Smooth muscle cell (in vitro differentiated cells): ENCODE data around the gene ARMC6. TPM values are rescaled to one million over a fixed set of nuclear protein-coding genes. Genes with fewer than 3 reads are reported as not detected.

Experiments used
- DNase-seq: peaks from one replicate; lab custom pipeline; 2025; ENCODE audit not compliant: unreplicated experiment; lab: John Stamatoyannopoulos, UW
- H2AFZ ChIP-seq: fragments of 200-600 bp; sonication (generic); 2 replicates; pipeline ENCODE4 v1.6.0; 2016; ENCODE audit warnings: antibody characterized with exemption, low read depth, mild to moderate bottlenecking
- H3F3A ChIP-seq: fragments of 200-600 bp; sonication (generic); 2 replicates; pipeline ENCODE4 v1.6.0; 2017; ENCODE audit warnings: antibody characterized with exemption, low read depth
- H3K27ac ChIP-seq: fragments of 200-600 bp; sonication (generic); 2 replicates; pipeline ENCODE4 v1.5.1; 2016; ENCODE audit warnings: low read depth, mild to moderate bottlenecking
- H3K27me3 ChIP-seq: fragments of 200-600 bp; sonication (generic); 2 replicates; pipeline ENCODE4 v1.6.1; 2016; ENCODE audit warnings: low read depth, mild to moderate bottlenecking
- H3K36me3 ChIP-seq: fragments of 200-600 bp; sonication (generic); 2 replicates; pipeline ENCODE4 v1.5.1; 2016; ENCODE audit warnings: low read depth
- H3K4me1 ChIP-seq: fragments of 200-600 bp; sonication (generic); 2 replicates; pipeline ENCODE4 v1.5.1; 2016; ENCODE audit warnings: low read depth
- H3K4me2 ChIP-seq: fragments of 200-600 bp; sonication (generic); 2 replicates; pipeline ENCODE4 v1.6.0; 2016; ENCODE audit warnings: mild to moderate bottlenecking
- H3K4me3 ChIP-seq: fragments of 200-600 bp; sonication (generic); 2 replicates; pipeline ENCODE4 v1.5.1; 2016; ENCODE audit warnings: mild to moderate bottlenecking
- H3K79me2 ChIP-seq: fragments of 200-600 bp; sonication (generic); 2 replicates; pipeline ENCODE4 v1.6.0; 2016; ENCODE audit warnings: low read depth, mild to moderate bottlenecking
- H3K9ac ChIP-seq: fragments of 200-600 bp; sonication (generic); 2 replicates; pipeline ENCODE4 v1.6.0; 2016; ENCODE audit warnings: low read depth
- H3K9me3 ChIP-seq: fragments of 200-600 bp; sonication (generic); replicated peaks from 2 replicates; pipeline ENCODE4 v1.5.1; 2016; ENCODE audit warnings: low read depth
- H4K20me1 ChIP-seq: fragments of 200-600 bp; sonication (generic); 2 replicates; pipeline ENCODE4 v1.6.0; 2016; ENCODE audit warnings: low read depth
- CTCF ChIP-seq: fragments of 200-600 bp; sonication (generic); IDR thresholded peaks from 2 replicates; pipeline ENCODE4 v1.5.1; 2017; ENCODE audit warnings: borderline replicate concordance, mild to moderate bottlenecking, antibody characterized with exemption; ENCODE audit not compliant: insufficient read depth, poor library complexity, severe bottlenecking
- WGBS: methylation state at CpG from one replicate; pipeline ENCODE4 v1.1.7; 2016; ENCODE audit warnings: low lambda C conversion rate; 5-methylcytosine and 5-hydroxymethylcytosine counted together
- polyA plus RNA-seq: library from polyadenylated mRNA; unstranded; fragments of >200 nt; fragmentation: Nextera tagmentation; extraction: Ambion mirVana; gene quantifications from 2 replicates; pipeline ENCODE4 v1.2.1, GENCODE V29; 2016
- total RNA-seq: library from RNA; depleted of rRNA; stranded (reverse); fragments of >200 nt; gene quantifications from 2 replicates; pipeline ENCODE4 v1.2.3, GENCODE V29; 2014

The ARMC6 gene
- total and polyA plus RNA-seq, 2 experiments from 2014 or later = 17.8 to 27.1 TPM

GRCh38 chr19:18996351-18996750 is 37.1 kb upstream of the ARMC6 start:
- H2AFZ ChIP-seq = no peak overlapping the region
- H3K9ac ChIP-seq = no peak overlapping the region
- no peaks in the 10 kb centered on the region for H3K79me2 ChIP-seq
- 96% methylated on average over 10 of the region's 10 CpGs for WGBS
- H3K9me3 ChIP-seq = no peaks in the 10 kb centered on the region
- H4K20me1 ChIP-seq = peaks cover 13% of the 10 kb centered on the region
- no peaks in the 10 kb centered on the region for H3K27me3 ChIP-seq
- peaks cover 6% of the 10 kb centered on the region for H3K36me3 ChIP-seq
- no peak overlapping the region for H3K4me3 ChIP-seq
- peaks cover 3% of the 10 kb centered on the region for H3K4me1 ChIP-seq
- no peak for TF ChIP-seq CTCF
- H3K4me2 ChIP-seq = no peak overlapping the region
- no peak overlapping the region for H3K27ac ChIP-seq
- no peaks in the 10 kb centered on the region for H3F3A ChIP-seq
- no peak for DNase-seq

- 89% methylated on average over 6 of the region's 6 CpGs for WGBS
- no peaks in the 10 kb centered on the region for H3K9me3 ChIP-seq
- H2AFZ ChIP-seq = no peak overlapping the region
- H3K36me3 ChIP-seq = peaks cover 9% of the 10 kb centered on the region
- no peak overlapping the region for H3K4me2 ChIP-seq
- no peaks in the 10 kb centered on the region for H3K27me3 ChIP-seq
- peaks cover 3% of the 10 kb centered on the region for H3K4me1 ChIP-seq
- no peak overlapping the region for H3K9ac ChIP-seq
- no peak for DNase-seq
- no peaks in the 10 kb centered on the region for H3K79me2 ChIP-seq
- H3K4me3 ChIP-seq = no peak overlapping the region
- no peaks in the 10 kb centered on the region for H3F3A ChIP-seq
- peaks cover 19% of the 10 kb centered on the region for H4K20me1 ChIP-seq
- no peak overlapping the region for H3K27ac ChIP-seq
- no peak for TF ChIP-seq CTCF
Observed at GRCh38 chr19:18996796-18997394, 36.5 kb upstream of the ARMC6 start.

- Histone ChIP-seq H3K4me3 (no peak overlapping the region), H3K27ac (no peak overlapping the region), H2AFZ (no peak overlapping the region), H4K20me1 (peaks cover 27% of the 10 kb centered on the region), H3K9me3 (no peaks in the 10 kb centered on the region), H3K79me2 (no peaks in the 10 kb centered on the region), H3K4me2 (no peak overlapping the region), H3K36me3 (peaks cover 9% of the 10 kb centered on the region), H3F3A (no peaks in the 10 kb centered on the region), H3K4me1 (peaks cover 3% of the 10 kb centered on the region), H3K27me3 (no peaks in the 10 kb centered on the region), H3K9ac (no peak overlapping the region)
- DNase-seq = no peak
- TF ChIP-seq CTCF = no peak
- WGBS = 96% methylated on average over 8 of the region's 8 CpGs
Observed at GRCh38 chr19:18998276-18998675, 35.1 kb upstream of the ARMC6 start.
